NCI-H446 treated with DMSO at 0.1 percent for 48 hours (cell line): ENCODE measurements around the gene NPB.
A peak's percentile ranks its signal among the peaks of the same experiment; 100 is the strongest.

Experiments used
- DNase-seq: peaks from one replicate; lab custom pipeline; 2025; lab: John Stamatoyannopoulos, UW

Gene NPB

GRCh38 chr17:81926451-81927151 is 24.6 kb downstream of the NPB start:
- DNase-seq: no peak

DNA sequence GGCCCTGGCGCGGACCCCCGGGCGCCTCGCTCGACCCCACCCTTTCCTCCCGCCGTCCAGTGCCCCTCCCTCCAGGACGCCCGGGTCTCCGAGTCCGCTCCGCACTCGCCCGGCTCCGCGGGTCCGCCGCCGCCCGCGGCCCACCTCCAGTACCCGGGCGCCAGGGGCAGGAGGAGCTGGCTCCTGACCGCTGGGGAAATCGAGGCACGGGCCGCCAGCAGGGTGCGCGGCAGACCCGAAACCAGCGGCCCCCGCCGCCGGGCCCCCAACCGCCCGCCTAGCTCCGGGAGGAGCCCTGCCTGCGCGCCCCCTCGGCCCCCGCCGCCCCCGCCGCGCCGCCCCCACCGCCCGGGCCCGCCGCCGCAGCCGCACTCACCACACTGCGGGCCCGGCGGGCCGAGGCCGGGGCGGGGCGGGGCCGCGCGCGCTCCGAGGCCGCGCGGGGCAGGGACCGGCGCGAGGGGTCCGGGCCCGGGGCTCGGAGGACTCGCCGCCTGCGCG is 25.2 kb downstream of the NPB start:
- DNase-seq: no peak

- peak; percentile 93 for DNase-seq
Observed at GRCh38 chr17:81927653-81928543, 25.9 kb downstream of the NPB start, which contains the start of gene MAFG. TSS of gene MAFG (minus strand) at chr17:81927735. CDS start at chr17:81923185, 4,550 bp downstream.

GRCh38 chr17:81928544-81929252 is 26.7 kb downstream of the NPB start:
- no peak for DNase-seq

- no peak for DNase-seq
Observed at GRCh38 chr17:81929253-81930141, 27.5 kb downstream of the NPB start.

DNA sequence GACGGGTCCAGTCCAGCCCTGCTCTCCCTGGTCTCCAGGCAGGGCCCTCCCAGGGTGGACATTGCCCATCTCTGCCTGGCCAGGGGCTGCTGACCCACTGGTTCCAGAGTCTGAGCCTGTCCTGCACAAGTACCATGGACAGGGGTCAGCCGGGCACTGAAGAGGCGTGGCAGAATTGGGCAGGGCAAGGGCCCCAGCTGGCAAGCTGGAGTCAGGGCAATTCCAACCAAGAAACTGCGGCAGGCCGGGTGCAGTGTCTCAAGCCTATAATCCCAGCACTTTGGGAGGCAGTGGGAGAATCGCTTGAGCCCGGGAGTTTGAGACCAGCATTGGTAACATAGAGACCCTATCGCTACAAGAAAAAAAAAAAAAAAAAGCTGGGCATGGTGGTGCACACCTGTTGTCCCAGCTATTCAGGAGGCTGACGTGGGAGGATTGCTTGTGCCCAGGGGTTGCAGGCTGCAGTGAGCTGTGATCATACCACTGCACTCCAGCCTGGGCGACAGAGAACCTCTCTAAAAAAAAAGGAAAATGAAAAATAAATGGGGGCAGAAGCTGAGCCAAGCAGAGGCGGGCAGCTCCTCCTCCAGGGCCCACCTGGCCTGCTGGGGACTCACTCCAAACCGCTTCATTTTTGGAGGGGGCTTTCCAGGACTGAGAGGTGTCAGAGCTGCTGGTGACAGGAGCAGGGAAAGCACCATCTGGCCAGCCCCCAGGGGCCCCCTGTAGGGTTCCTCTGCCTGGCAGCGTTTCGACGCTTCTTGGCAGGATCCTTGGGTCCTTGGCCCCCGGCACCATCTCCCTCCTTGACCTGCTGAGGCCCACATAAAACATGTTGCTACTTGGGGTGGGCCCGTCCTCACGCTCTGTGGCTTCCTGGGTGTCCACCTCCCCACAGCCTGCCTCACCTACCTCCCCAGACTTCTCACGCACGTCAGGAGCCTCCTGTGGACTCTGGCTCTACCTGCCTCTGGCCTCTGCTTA is 28.4 kb downstream of the NPB start:
- peak; percentile 56 for DNase-seq

GRCh38 chr17:81931189-81931556 is 29.1 kb downstream of the NPB start:
- DNase-seq: no peak

DNA sequence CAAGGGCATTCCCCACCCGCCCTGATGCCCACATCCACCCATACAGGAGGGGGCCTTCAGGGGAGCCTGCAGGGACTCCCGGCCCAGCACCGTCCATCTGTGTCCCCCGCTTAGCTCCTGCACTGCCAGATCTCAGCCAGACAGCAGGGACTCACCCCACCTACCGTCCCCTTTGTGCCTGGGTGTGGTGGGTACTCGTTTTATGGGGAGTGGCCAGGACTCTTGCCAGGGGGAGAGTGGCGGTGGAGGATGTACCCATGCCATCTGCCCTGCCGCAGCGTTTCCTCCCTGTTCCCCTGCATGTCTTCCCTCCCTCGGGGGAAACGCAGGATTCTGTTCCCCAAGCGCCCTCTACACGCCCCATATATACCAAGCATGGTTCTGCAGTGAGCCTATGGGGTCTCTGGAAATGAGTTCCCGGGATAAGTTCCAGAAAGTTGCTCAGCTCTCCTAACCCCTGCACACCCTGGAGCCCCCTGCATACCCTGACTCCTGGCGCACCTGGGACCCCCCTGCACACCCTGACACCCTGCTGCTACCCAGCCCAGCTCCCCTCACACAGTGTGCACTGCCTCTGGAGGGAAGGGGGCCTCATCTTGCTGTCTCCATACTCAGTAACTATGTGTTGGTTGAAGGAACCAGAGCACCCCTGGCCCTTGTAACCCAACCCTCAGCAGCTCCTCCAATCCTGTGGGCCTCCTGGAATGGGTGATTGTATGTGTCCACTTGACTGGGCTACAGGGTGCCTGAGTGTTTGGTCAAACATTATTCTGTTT is 29.7 kb downstream of the NPB start:
- peak; percentile 33 for DNase-seq

DNA sequence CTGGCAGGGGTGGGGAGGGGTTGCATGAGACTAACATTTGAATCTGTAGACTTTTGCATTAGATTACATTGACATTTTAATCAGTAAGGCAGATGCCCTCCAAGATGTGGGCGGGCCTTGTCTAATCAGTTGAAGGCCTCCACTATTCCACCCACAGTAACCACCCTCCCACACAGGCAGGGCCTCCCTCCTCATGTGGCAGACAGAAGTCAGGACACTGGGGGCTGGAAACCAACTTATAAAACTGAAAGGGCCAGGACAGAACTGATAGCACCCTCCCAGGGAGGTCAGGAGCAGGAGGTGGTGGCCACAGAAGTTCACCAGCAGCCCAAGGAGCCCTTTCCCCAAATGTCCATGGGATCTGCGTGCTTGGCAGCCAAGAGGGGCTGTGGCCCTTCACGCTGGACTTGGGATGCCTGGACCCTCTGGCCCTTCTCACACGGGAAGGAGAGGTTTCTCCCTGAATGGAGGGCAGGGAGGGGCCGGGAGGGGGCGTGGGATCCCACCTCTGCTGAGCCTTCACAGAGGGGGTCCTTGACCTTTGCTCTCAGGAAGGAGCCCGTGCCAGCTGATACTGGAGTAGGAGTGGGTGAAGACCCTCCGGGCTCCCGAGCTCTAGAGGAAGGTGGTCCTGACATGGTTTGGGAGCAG is 30.4 kb downstream of the NPB start:
- no peak for DNase-seq

- no peak for DNase-seq
Observed at GRCh38 chr17:81933178-81933699, 31.2 kb downstream of the NPB start.

DNA sequence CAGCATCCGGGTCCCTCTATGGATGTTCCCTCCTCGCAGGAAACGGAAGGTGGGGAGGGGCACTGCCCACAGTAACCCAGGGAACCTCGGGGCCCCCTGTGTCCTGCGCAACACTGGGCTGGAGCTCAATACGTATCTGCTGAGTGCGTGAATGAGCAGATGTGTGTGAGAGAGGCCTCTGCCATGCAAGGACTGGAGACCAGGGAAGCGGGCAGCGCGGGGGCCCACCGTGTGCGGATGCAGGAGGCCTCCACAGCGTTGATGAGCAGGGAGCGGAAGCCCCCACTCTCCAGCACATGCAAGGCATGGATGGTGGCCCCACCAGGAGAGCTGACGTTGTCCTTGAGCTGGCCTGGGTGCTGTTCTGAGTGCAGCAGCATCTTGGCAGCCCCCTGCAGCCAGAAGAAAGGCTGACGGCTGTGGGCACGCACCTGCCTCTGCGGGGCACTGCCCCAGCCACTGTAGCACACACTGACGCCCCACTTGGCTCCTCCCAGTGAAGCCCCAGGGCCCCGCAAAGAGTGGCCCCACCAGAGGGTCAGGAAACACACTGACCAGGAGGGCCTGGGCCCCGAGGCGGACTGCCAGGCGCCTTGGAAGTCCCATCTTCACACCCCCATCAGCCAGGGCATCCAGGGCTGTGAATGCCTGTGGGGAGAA is 32.2 kb downstream of the NPB start:
- DNase-seq: no peak

- no peak for DNase-seq
Observed at GRCh38 chr17:81934850-81935708, 33.0 kb downstream of the NPB start.

DNA sequence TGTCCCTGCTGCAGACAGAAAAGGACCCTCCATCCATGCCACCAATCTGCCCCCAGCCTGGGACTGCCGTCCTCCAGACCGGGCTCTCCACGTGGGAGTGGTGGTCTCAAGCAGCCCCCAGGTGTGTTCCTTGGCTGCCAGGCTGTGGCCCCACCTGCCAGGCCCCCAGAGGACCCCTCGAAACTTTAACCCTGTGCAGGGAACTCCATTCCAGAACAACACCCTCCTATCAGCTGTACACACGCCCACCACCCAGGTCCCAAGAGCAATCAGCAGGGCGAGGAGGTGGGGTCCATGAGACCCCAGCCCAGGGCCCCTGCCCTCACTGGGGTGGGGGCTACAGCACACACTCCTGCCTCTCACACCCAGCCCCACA is 33.7 kb downstream of the NPB start:
- DNase-seq: no peak

- no peak for DNase-seq
Observed at GRCh38 chr17:81939218-81939617, 37.2 kb downstream of the NPB start.

DNA sequence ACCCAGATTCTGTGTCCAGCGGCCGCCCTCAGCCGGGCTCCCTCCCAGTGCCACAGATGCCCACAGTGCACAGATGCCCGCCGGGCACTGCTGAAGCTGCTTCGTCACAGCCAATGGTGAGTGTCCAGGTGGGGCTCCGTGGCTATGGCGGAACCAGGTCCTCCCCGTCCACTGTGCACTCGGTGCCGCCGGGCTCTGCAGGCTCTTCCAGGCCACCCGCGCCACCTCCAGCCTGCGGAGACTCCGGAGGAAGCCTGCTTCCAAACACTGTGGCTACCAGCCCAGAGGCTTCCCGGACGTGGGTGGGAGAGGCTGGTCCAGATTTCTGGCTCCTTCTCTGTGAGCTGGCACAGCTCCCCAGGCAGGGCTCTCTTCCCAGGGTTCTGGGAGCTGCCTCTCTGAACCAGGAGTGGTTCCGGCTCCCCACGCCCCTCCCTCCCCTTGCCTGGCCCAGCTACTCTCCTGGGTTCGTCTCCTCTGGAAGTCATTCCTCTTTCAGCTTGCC is 37.9 kb downstream of the NPB start:
- no peak for DNase-seq

DNA sequence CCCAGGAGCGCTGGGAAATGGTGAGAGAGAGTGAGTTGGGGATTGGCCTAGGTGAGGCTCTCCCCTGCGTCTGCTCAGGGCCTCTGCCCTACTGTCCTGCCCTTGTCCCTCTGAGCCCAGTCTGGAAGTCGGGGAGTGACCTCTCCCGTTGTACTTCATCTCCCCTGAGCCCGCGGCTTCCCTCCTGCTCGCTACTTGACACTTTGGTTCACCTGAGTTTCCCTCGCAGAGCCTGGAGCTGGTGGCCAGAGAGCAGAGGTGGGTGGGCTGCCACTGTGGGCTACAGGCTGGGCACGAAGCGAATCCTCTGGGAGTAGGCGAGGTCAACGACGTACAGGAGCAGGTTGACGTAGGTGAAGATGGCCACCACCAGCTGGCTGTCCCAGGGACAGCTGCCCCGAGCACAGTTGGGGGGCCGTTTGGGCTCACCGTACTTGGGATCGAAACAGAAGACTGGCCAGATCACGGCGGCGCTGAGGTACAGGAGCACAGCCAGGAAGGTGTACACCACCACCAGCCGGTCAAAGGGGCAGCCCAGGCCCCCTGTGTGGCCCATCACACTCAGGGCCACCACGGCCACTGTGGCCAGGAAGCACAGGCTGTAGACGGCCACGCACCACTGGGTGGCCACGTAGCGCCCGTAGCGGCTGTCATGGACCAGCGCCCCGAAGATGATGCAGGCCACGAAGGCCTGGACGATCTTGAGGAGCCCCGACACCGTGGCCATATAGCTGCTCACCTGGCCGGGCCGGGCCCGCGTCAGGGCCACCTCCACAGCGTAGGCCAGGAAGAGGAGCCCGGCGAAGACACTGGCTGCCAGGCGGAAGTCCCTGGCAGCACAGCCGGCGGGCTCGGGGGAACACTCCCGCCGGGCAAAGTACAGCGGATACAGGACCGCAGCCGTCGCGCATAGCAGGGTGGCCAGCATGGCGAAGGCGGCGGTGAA is 38.8 kb downstream of the NPB start:
- DNase-seq: no peak
